Cerebellar nuclear complex (tissue), 1 donor: ENCODE data around the gene KRT7.
"Not testable (repeated sequence)": the region's sequence is repeated elsewhere in the genome, so short reads cannot be mapped to it uniquely, and the experiment has no call there.

Experiments
- DNase-seq, 2 experiments: peaks; one replicate each; lab custom pipeline; 2025; lab: John Stamatoyannopoulos, UW

The KRT7 gene

GRCh38 chr12:52243856-52244614 lies 11.0 kb downstream of the KRT7 start:
- no peak for DNase-seq

- DNase-seq: no peak
These were observed 11.6 kb downstream of the KRT7 start for GRCh38 chr12:52244615-52244994.

DNA sequence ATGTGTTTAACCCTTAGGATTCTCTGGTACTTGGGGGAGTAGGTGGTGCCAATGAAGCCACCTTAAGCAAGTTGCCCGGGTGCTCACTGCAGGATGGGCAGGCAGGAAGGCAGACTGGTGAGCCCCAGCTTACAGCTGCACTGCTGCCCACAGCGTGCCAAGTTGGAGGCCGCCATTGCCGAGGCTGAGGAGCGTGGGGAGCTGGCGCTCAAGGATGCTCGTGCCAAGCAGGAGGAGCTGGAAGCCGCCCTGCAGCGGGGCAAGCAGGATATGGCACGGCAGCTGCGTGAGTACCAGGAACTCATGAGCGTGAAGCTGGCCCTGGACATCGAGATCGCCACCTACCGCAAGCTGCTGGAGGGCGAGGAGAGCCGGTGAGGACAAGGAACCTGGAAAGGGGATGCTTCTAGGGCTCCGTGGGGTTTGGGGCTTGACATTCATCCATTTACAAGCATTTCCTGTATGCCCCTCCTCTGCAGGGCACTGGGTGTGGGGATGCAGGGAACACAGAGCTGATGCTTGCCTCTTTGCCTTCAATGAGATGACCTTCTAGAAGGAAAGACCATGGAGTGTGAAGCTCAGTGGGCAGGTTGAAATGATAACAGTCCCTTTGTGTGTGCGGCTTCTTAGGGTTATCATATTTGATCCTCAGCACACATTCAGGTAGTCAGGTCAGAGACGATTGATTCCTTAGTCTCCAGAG lies 12.4 kb downstream of the KRT7 start:
- DNase-seq: no peak

DNA sequence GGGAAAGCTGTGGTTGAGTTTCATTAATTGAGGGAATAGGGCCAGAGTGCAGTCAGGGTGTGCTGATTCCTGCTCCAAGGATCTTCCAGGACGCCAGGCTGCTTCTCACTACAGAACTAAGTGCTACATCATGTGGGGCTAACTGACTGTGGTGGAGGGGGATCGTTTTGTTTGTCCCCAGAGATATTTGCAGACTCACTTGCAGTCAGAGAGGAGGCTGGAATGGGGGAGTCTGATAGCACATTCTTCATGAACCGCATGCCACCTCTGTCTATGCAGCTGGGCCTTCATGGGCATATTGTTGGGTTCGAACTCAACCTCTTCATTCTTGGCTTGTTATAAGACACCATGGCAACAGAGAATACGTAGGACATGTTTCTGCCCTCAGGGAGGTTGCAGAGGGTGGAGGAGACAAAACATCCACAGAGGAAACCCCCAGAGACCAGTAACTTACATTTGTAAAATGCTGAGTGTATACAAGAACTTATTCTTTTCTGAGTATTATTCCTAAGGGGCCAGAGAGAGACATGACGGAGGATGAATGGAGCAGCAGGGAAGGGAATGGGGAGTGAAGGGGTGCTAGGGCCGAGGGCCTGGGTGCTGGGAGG lies 13.0 kb downstream of the KRT7 start:
- no peak for DNase-seq

DNA sequence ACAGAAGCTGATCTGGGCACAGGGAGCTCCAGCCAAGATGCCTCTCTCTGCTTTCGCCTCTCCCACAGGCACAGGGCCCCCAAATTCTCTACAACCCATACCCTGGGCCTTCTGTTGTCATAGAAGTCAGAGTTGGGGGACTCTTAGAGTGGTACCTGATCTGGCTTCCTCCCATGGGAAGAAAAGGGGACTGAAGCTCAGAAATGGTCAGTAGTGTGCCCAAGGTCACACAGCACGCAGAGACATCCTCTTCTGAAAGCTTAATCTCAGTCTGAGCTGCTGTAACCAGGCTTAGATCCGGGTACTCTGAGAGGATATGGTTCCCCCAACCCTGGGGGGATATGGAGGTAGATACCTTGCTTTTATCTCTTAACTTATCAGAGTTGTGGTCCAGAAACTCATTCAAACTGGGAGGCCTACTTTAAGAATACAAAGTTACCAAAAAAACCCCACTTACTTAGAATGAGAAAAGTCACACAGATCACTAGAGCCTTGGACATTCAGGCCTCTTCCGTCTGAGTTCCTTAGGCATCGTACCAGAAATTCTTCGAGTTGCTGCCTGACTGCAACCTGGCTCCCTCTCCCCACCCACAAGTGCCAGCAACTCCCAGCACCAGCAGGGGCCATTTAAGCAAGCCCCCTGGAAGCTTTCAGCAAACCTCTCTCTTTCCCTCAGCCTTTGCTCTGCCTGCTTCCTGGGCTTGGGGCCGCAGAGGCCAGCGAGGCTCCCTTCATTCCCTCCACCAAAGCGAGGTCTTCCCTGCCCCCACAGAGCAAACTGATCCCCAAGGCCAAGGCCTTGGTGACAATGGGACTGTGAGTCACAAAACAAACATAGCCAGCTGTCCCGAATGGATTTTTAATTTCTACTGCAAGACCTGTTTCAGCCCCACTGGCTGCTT lies 13.9 kb downstream of the KRT7 start:
- DNase-seq: no peak

DNA sequence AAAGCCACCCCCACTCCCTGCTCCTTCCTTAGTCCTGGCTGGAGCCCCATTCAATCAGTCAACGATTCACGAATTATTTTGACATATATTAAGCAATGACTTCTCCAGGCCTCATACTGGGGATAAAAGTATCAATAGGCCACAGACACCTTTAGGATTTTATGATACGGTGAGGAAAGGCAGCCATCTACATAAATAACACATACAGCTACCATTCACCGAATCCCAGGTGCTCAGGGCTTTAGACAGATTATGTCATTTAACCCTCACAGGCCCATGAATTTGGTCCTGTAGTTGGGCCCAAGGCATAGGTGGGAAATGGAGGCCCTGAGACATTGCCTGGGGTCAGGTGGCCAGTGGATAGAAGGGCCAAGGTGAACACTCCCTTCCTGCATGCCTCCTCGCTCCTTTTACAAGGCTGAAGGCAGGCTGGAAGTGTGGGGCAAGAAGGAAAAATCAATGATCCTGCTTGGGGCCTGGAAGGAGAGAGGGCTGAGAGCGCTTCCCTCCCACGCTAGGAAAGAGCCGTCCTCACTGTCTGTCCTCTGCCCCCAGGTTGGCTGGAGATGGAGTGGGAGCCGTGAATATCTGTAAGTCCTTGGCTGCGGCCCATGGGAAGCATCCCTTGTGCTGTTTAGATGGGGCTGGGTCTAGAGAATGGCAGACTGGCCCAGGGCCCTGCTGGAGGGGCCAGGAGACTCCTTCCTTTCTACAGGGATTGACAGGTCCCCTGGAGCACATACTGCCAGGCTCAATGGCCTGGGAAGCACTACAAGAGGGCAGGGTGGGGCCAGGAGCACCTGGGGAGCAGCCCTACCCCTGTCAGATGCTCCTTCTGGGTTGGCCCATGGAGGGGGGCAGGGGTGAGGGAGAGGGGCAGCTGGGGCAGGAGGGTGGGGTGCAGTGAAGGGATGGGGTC lies 14.8 kb downstream of the KRT7 start:
- DNase-seq: no peak

- DNase-seq: no peak
These were observed 15.8 kb downstream of the KRT7 start for GRCh38 chr12:52248541-52249461.

GRCh38 chr12:52249511-52250047 lies 16.5 kb downstream of the KRT7 start:
- no peak for DNase-seq

GRCh38 chr12:52250048-52250990 lies 17.3 kb downstream of the KRT7 start:
- DNase-seq: no peak

GRCh38 chr12:52251367-52252051 lies 18.5 kb downstream of the KRT7 start:
- DNase-seq: no peak

- DNase-seq: not testable (repeated sequence)
These were observed 19.2 kb downstream of the KRT7 start for GRCh38 chr12:52252175-52252615.

- no peak for DNase-seq
These were observed 19.8 kb downstream of the KRT7 start for GRCh38 chr12:52252728-52253343.

DNA sequence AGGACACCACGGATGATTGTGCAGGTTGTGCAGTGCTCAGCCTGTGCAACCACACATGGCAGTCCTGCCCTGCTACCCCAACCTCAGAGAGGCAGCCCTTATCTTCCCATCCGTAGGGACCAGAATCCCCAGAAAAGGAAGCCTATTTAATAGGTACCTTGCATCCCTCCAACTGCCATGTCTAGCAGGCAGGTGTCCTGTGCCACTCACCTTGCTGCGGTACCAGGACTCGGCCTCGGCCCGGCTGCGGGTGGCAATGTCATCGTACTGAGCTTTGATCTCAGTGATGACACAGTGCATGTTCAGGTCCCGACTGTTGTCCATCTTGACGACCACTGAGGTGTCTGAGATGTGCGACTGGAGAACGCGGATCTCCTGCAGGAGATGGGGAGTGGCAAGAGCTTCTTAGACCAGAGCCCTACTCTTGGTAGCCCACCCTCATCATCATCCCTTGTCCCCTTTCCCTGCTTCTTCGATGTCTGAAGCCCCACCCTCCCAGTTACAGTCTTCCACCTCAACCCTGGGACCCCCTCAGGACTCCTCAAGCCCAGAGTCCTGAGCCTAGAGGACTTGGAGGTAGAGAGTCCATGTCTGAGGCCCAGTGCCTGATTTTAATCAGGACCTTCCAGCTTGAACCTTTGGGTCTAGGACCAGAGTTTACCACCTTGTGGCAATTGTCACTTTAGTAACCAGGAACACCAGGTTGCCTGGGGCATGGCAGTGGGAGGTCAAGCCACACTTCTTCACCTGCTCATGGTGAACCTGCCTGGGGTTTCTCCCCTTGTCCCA lies 20.5 kb downstream of the KRT7 start:
- no peak for DNase-seq

- DNase-seq: no peak
These were observed 21.3 kb downstream of the KRT7 start for GRCh38 chr12:52254180-52254964.

- no peak for DNase-seq
These were observed 22.1 kb downstream of the KRT7 start for GRCh38 chr12:52254965-52255751.
